Choroid plexus epithelial cell (primary cell): ENCODE measurements around the gene CNNM2.

Experiments used
- DNase-seq: peaks from one replicate; pipeline ENCODE4 v3.0.0-alpha.2; 2010; ENCODE audit warnings: low read depth
- H3K4me3 ChIP-seq: 2 replicates; pipeline ENCODE4 v1.5.1; 2011; ENCODE audit warnings: low read depth, mild to moderate bottlenecking, control low read depth, low read length, moderate library complexity
- CTCF ChIP-seq: conservative IDR thresholded peaks from 2 replicates; pipeline ENCODE4 v1.5.1; 2011; ENCODE audit warnings: low read depth, mild to moderate bottlenecking, control low read depth, inconsistent platforms, low read length, moderate library complexity

The CNNM2 gene

GRCh38 chr10:102917962-102918816 is at the start of gene CNNM2:
CNNM2 (plus strand) TSS chr10:102918294; CDS start chr10:102918481, 187 bp downstream.
- no peak for TF ChIP-seq CTCF
- H3K4me3 ChIP-seq = peak within 1 kb of the TSS; percentile 99

DNA sequence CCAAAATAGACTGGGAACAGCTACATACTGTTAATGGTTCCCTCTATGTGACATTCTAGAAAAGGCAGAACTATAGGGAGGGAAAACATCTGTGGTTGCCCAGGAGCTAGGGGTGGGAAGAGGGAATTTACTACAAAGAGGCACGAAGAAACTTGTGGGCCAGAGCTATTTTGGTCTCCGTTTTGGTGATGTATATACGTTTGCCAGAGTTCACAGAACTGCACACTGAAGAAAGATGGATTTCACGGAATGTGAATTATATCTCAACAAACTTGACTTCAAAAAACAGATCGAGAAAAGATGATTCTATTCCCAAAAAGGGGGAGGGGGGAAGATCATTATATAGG is 49.2 kb upstream of the CNNM2 start:
- no peak for DNase-seq
- TF ChIP-seq CTCF = no peak
- peak overlapping the region; percentile 54 for H3K4me3 ChIP-seq

More at GRCh38 chr10:102917962-102918816, at the start of gene CNNM2:
- DNase-seq = peak; percentile 100

DNA sequence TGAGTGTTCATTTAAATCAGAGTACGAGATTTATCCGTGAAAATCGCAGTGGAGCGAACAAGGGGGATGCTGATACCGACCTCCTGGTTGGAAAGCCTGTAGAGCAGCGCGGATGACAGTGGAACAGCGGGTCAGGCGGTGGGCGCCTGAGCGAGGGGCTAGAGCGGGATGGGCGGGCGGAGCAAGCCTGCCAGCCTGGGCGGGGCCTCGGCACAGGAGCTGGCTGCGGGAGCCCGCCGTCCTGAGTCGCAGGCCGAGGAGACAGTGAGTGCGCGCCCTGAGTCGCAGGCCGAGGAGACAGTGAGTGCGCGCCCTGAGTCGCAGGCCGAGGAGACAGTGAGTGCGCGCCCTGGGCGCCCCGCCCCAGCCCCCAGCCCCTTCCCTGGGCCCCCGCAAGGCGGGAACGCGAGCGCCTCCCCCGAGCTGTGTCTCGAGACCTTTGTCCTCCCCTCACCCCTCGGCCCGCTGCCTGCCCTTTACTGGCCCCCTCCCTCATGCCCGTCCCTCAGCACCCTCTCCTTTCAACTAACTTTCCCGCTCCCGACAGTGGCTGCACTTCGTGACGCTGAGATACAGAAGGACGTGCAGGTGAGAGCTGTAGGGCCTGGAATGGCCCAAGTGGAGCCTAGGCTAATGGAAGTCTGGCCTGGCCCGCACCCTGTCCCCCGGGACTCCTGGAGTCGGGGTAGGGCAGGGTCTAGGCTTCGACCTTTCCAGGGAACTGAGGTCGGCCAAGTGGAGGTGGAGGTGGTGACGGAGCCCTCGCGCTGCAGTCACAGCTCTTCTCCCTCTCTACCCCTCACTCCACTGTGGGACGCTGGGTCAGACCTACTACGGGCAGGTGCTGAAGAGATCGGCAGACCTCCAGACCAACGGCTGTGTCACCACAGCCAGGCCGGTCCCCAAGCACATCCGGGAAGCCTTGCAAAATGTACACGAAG is 48.6 kb upstream of the CNNM2 start, which contains the start of gene AS3MT:
Gene AS3MT (plus strand): TSS at position 213 of the 941 bp plus-strand sequence. CDS start 123 bp downstream, at position 336.
- TF ChIP-seq CTCF = no peak
- no peak for DNase-seq
- peak within 1 kb of the TSS; percentile 54 for H3K4me3 ChIP-seq

- no peak for TF ChIP-seq CTCF
- no peak for DNase-seq
- no peak overlapping the region for H3K4me3 ChIP-seq
Observed at GRCh38 chr10:102870221-102870620, 47.9 kb upstream of the CNNM2 start.

DNA sequence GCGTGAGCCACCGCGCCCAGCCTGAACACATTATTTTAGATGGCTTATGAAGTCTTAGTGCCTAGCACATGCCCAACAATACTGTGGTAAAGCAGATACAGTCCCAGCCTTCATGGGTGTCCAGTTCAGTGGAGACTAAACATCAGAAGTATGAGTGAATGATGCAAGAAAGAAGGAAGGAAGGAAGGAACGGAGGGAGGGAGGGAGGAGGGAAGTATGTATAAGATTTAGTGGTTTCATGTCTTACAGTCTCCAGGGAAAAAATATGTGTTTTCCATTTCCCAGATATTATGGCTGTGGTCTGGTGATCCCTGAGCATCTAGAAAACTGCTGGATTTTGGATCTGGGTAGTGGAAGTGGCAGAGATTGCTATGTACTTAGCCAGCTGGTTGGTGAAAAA is 45.9 kb upstream of the CNNM2 start:
- H3K4me3 ChIP-seq = no peak overlapping the region
- no peak for DNase-seq
- no peak for TF ChIP-seq CTCF

DNA sequence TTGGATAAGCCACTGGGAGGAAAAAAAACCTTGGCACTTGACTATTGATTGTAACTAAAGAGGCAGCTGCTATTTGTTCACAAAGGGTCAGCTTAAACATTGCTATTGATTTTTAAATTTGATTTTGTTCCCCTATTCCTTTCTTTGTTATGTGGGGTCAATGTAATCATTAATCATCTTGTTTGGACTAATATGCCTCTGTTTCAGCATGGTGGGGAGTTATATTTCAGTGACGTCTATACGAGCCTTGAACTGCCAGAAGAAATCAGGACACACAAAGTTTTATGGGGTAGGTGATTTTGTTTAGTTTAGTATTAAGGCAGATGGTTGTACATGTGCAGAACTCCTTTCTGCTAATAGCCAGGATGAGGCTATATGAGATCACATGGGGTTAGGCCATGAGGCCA is 41.3 kb upstream of the CNNM2 start:
- no peak for DNase-seq
- no peak overlapping the region for H3K4me3 ChIP-seq
- TF ChIP-seq CTCF = no peak
